Measurements from ENCODE around the gene RIMS4. TPM values are rescaled to one million over a fixed set of nuclear protein-coding genes. Genes with fewer than 3 reads are reported as not detected.
"Not testable (repeated sequence)": the region's sequence is repeated elsewhere in the genome, so short reads cannot be mapped to it uniquely, and the experiment has no call there.

The RIMS4 gene
- total and polyA plus RNA-seq, 2 donors (not counting 1 experiment from before 2014, with no cell fraction given): not detected

DNA sequence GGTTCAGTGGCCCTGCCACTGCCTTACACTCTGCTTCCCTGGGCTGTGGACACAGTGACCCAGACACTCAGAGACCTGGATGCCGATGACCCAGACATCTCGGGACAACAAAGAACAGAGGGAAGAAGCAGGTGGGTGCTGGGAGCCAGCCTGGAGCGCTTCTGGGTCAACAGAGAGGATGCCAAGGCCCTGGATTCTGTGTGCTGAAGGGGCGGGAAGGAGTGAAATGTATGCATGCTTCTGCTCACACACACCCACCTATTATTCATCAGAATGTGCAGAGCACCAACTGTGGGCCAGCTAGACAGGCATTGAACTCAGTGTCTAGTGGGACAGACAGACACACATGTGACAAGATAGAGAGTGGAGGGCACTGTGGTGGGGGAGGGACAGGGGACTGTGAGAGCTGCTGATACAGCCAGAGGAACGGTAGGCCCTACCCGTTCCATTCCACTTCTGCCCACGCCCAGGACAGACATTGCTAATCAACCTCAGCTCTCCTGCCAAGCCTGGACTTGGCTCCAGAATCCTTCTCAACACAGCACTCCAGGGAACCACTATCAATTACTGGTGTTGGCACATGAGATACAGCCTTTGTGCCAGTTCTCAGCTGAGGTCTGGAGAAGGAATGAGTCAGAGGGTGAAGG lies 44.5 kb downstream of the RIMS4 start:
- no peak overlapping the region for H3K4me3 ChIP-seq (ENCODE audit: control extremely low read depth in 1 of 5, extremely low read depth in 1 of 5, insufficient read depth in 1 of 5, low read depth in 2 of 5, low read length in 4 of 5)
- CTCF ChIA-PET: interaction anchor here (1.4 kb wide), 1 partner anchor 18 kb away, joined by 3 read pairs; no protein-coding TSS in a partner anchor
- ATAC-seq (ENCODE audit: low read depth): no peak
- no peak overlapping the region for H2AFZ ChIP-seq (ENCODE audit: insufficient read depth, low read depth, low read length, poor library complexity, severe bottlenecking)
- H3K4me3 Mint-ChIP-seq: no peak overlapping the region
- 72% methylated on average over 4 of the region's 7 CpGs for WGBS (ENCODE audit: insufficient coverage)
- no peak overlapping the region for H3K27ac Mint-ChIP-seq
- no peak overlapping the region for H3K4me2 ChIP-seq (replicated peaks; ENCODE audit: low read depth, low read length, poor library complexity, severe bottlenecking)
- H3K4me1 Mint-ChIP-seq: peaks cover 15% of the 10 kb centered on the region
- peaks cover 5 to 9% of the 10 kb centered on the region in 2 donors for H3K4me1 ChIP-seq (ENCODE audit: control insufficient read depth in 2 of 2, insufficient read depth in 2 of 2, low read length in 2 of 2)
- peaks cover 0 to under 1% (median 0%) of the 10 kb centered on the region in 3 donors for H3K9me3 ChIP-seq (ENCODE audit: control extremely low read depth in 1 of 3, control insufficient read depth in 2 of 3, insufficient read depth in 1 of 3, low read length in 2 of 3)
- no peak overlapping the region for H3K9ac ChIP-seq (ENCODE audit: low read length)
- H3K27me3 ChIP-seq (replicated peaks in 1 of 4; ENCODE audit: control extremely low read depth in 1 of 4, control insufficient read depth in 3 of 4, insufficient read depth in 4 of 4, low read length in 3 of 4): peaks cover 0 to 3% (median 1%) of the 10 kb centered on the region in 4 experiments
- POLR2A ChIA-PET: no interaction called here
- H3K27me3 Mint-ChIP-seq: peaks cover 21% of the 10 kb centered on the region
- intact Hi-C loops (cut with micrococcal nuclease): no loop called here
- DNase-seq: no peak
- no peaks in the 10 kb centered on the region for H3K79me2 ChIP-seq (ENCODE audit: control insufficient read depth, insufficient read depth, low read length)
- no peaks in the 10 kb centered on the region for H4K20me1 ChIP-seq (ENCODE audit: control insufficient read depth, insufficient read depth, low read length, poor library complexity, severe bottlenecking)
- H3K36me3 ChIP-seq (replicated peaks in 1 of 2; ENCODE audit: control extremely low read depth in 1 of 2, control insufficient read depth in 1 of 2, extremely low read depth in 1 of 2, insufficient read depth in 2 of 2, low read length in 1 of 2): no peaks in the 10 kb centered on the region
- TF ChIP-seq, protein P1, sequence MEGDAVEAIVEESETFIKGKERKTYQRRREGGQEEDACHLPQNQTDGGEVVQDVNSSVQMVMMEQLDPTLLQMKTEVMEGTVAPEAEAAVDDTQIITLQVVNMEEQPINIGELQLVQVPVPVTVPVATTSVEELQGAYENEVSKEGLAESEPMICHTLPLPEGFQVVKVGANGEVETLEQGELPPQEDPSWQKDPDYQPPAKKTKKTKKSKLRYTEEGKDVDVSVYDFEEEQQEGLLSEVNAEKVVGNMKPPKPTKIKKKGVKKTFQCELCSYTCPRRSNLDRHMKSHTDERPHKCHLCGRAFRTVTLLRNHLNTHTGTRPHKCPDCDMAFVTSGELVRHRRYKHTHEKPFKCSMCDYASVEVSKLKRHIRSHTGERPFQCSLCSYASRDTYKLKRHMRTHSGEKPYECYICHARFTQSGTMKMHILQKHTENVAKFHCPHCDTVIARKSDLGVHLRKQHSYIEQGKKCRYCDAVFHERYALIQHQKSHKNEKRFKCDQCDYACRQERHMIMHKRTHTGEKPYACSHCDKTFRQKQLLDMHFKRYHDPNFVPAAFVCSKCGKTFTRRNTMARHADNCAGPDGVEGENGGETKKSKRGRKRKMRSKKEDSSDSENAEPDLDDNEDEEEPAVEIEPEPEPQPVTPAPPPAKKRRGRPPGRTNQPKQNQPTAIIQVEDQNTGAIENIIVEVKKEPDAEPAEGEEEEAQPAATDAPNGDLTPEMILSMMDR (IDR thresholded peaks at IDR 0.05): no peak
- no peak overlapping the region for H3K27ac ChIP-seq (ENCODE audit: low read length in 2 of 2)
- H3K9me3 Mint-ChIP-seq (ENCODE audit: insufficient read depth): no peaks in the 10 kb centered on the region

DNA sequence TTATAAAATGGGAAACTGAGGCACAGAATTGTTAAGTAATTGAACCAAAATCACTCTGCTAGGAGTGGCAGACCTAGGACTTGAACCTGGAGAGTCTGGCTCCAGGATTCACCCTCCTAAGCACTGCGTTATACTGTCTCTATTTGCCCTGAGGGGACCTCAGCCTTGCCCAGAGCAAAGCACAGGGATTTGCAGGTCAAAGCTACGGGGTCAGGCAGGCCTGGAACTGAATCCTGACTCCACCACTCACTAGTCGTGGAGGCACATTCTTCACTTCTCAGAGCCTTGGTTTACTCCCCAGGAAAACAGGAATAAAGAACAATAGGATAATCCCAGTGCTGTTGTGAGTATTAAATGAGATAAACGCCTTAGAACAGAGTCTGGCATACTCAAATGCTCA lies 45.3 kb downstream of the RIMS4 start:
- no peak overlapping the region for H3K4me3 ChIP-seq (ENCODE audit: control extremely low read depth in 1 of 5, extremely low read depth in 1 of 5, insufficient read depth in 1 of 5, low read depth in 2 of 5, low read length in 4 of 5)
- no peak for TF ChIP-seq EZH2 (IDR thresholded peaks at IDR 0.05; ENCODE audit: borderline replicate concordance, insufficient read depth, low read depth, low read length, poor library complexity, severe bottlenecking)
- TF ChIP-seq, protein P1 (IDR thresholded peaks at IDR 0.05): no peak
- no peak overlapping the region for H3K27ac ChIP-seq (ENCODE audit: low read length in 2 of 2)
- no peak overlapping the region for H3K4me2 ChIP-seq (replicated peaks; ENCODE audit: low read depth, low read length, poor library complexity, severe bottlenecking)
- intact Hi-C loops (cut with micrococcal nuclease): no loop called here
- H3K27ac Mint-ChIP-seq: no peak overlapping the region
- H3K4me3 Mint-ChIP-seq: no peak overlapping the region
- POLR2A ChIA-PET: no interaction called here
- DNase-seq (no peak), ATAC-seq (ENCODE audit: low read depth) (no peak)
- H3K27me3 ChIP-seq (replicated peaks in 1 of 4; ENCODE audit: control extremely low read depth in 1 of 4, control insufficient read depth in 3 of 4, insufficient read depth in 4 of 4, low read length in 3 of 4): peaks cover 0 to 3% (median 1%) of the 10 kb centered on the region in 4 experiments
- CTCF ChIA-PET: interaction anchor here (0.6 to 1.4 kb wide), 2 partner anchors 17 to 76 kb away, joined by 3 to 4 read pairs; no protein-coding TSS in a partner anchor
- peaks cover 13% of the 10 kb centered on the region for H3K4me1 Mint-ChIP-seq
- H4K20me1 ChIP-seq (ENCODE audit: control insufficient read depth, insufficient read depth, low read length, poor library complexity, severe bottlenecking): no peaks in the 10 kb centered on the region
- no peaks in the 10 kb centered on the region for H3K9me3 Mint-ChIP-seq (ENCODE audit: insufficient read depth)
- no peaks in the 10 kb centered on the region for H3K79me2 ChIP-seq (ENCODE audit: control insufficient read depth, insufficient read depth, low read length)
- H3K9me3 ChIP-seq (ENCODE audit: control extremely low read depth in 1 of 3, control insufficient read depth in 2 of 3, insufficient read depth in 1 of 3, low read length in 2 of 3): no peaks in the 10 kb centered on the region
- H3K9ac ChIP-seq (ENCODE audit: low read length): no peak overlapping the region
- H2AFZ ChIP-seq (ENCODE audit: insufficient read depth, low read depth, low read length, poor library complexity, severe bottlenecking): no peak overlapping the region
- peaks cover 5 to 9% of the 10 kb centered on the region in 2 donors for H3K4me1 ChIP-seq (ENCODE audit: control insufficient read depth in 2 of 2, insufficient read depth in 2 of 2, low read length in 2 of 2)
- peaks cover 21% of the 10 kb centered on the region for H3K27me3 Mint-ChIP-seq
- H3K36me3 ChIP-seq (replicated peaks in 1 of 2; ENCODE audit: control extremely low read depth in 1 of 2, control insufficient read depth in 1 of 2, extremely low read depth in 1 of 2, insufficient read depth in 2 of 2, low read length in 1 of 2): no peaks in the 10 kb centered on the region
- 77% methylated on average over 2 of the region's 4 CpGs for WGBS (ENCODE audit: insufficient coverage)

DNA sequence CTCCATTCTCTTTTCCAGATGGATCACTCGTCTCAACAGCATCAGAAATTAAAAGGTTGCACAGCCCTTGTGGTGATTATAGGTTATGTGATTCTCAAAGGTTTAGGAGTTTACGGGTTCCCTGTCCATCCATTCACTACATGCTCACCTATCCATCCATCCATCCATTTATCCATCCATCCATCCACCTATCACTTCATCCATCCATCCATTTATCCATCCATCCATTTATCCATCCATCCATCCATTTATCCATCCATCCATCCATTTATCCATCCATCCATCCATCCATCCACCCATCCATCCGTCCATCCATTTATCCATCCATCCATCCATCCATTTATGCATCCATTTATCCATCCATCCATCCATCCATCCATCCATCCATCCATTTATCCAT lies 46.5 kb downstream of the RIMS4 start:
- H3K27me3 ChIP-seq (replicated peaks in 1 of 4; ENCODE audit: control extremely low read depth in 1 of 4, control insufficient read depth in 3 of 4, insufficient read depth in 4 of 4, low read length in 3 of 4); H2AFZ ChIP-seq (ENCODE audit: insufficient read depth, low read depth, low read length, poor library complexity, severe bottlenecking); DNase-seq; H3K9me3 Mint-ChIP-seq (ENCODE audit: insufficient read depth); H3K4me1 Mint-ChIP-seq; H3K4me1 ChIP-seq (ENCODE audit: control insufficient read depth in 2 of 2, insufficient read depth in 2 of 2, low read length in 2 of 2); H3K79me2 ChIP-seq (ENCODE audit: control insufficient read depth, insufficient read depth, low read length); ATAC-seq (ENCODE audit: low read depth); H3K27ac ChIP-seq (ENCODE audit: low read length in 2 of 2); intact Hi-C loops (cut with micrococcal nuclease); H3K27ac Mint-ChIP-seq; H3K9ac ChIP-seq (ENCODE audit: low read length); H3K9me3 ChIP-seq (ENCODE audit: control extremely low read depth in 1 of 3, control insufficient read depth in 2 of 3, insufficient read depth in 1 of 3, low read length in 2 of 3); POLR2A ChIA-PET; CTCF ChIA-PET; H3K4me3 ChIP-seq (ENCODE audit: control extremely low read depth in 1 of 5, extremely low read depth in 1 of 5, insufficient read depth in 1 of 5, low read depth in 2 of 5, low read length in 4 of 5); H3K4me3 Mint-ChIP-seq; H3K36me3 ChIP-seq (replicated peaks in 1 of 2; ENCODE audit: control extremely low read depth in 1 of 2, control insufficient read depth in 1 of 2, extremely low read depth in 1 of 2, insufficient read depth in 2 of 2, low read length in 1 of 2); H3K4me2 ChIP-seq (replicated peaks; ENCODE audit: low read depth, low read length, poor library complexity, severe bottlenecking); H4K20me1 ChIP-seq (ENCODE audit: control insufficient read depth, insufficient read depth, low read length, poor library complexity, severe bottlenecking): not testable (repeated sequence)
- H3K27me3 Mint-ChIP-seq: peaks cover 24% of the 10 kb centered on the region
- WGBS (ENCODE audit: insufficient coverage): 88% methylated on average over 1 of the region's 3 CpGs

All from B cell (primary cell).